Umbilical cord (tissue), 2 donors: ENCODE data around the gene TMEM131. TPM values are rescaled to one million over a fixed set of nuclear protein-coding genes. Genes with fewer than 3 reads are reported as not detected.
"Not testable (repeated sequence)": the region's sequence is repeated elsewhere in the genome, so short reads cannot be mapped to it uniquely, and the experiment has no call there.

ENCODE experiments used
- DNase-seq: peaks from one replicate; pipeline ENCODE4 v3.0.0-alpha.2; 2015; ENCODE audit warnings: low spot score
- total RNA-seq: library from RNA; depleted of rRNA; stranded (reverse); fragments of >200 nt; gene quantifications from one replicate; pipeline ENCODE4 v1.2.3, GENCODE V29; 2014; ENCODE audit warnings: low replicate concordance; ENCODE audit not compliant: insufficient read depth

Gene TMEM131
- total RNA-seq, 1 donor from 2014 or later, result 29.9 TPM

- no peak for DNase-seq
Observed at GRCh38 chr2:97913846-97914245, 81.9 kb downstream of the TMEM131 start.

DNA sequence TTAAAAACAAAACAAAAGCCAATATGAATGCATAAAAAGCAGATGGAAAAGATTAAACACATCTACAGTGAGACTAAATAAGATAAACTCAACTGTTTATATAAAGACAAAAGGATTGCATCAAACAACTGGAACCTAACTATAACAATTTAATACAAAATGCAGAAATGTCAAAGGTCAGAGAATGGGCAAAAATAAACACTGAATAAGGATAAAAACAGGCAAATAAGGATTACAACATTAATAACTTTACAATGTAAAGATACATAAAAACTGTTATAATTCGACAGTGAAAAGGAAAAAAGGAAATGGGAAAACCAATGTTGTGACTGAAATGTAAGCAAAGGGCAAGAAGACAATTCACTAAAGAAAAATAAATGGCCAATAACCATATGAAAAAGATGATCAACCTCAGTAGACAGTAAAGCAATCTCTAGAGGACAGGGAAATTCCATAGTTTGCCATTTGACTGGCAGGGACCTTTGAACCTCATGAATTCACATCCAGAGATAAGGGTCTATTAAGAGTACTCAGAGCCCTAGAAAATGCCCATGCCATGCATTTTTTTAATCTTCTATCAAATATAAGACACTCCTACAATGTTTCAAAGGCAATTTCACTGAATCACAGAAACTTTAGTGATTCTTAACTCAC lies 83.7 kb downstream of the TMEM131 start:
- no peak for DNase-seq

DNA sequence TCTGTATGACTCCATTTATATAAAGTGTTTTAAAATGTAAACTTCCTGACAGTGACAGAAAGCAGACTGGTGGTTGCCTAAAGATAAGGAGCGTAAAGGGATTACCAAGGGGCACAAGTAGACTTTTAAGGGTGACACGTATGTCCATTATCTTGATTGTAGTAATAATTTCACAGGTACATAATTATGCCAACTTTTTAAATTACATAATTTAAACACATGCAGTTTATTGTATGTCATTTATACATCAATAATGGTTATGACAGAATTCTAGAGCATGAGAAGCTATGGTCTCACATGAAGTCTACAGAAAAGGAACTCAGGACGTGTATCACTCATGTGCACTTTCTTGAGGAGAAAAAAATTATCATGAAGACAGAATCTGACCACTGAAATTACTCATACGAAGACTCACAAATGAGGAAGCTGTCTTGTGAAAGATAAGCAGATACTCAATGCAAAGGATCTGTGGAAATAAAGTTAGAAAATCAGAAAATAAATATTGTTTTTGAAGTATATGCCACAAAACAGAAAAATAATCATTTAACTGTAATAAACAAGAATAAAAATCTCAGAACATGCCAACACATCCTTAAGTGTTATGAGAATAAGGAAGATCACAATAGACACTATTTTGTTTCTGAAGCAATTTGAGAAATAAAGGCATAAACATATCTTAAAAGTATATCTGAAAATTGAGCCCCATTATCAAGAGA lies 84.4 kb downstream of the TMEM131 start:
- DNase-seq, result peak; percentile 13

DNA sequence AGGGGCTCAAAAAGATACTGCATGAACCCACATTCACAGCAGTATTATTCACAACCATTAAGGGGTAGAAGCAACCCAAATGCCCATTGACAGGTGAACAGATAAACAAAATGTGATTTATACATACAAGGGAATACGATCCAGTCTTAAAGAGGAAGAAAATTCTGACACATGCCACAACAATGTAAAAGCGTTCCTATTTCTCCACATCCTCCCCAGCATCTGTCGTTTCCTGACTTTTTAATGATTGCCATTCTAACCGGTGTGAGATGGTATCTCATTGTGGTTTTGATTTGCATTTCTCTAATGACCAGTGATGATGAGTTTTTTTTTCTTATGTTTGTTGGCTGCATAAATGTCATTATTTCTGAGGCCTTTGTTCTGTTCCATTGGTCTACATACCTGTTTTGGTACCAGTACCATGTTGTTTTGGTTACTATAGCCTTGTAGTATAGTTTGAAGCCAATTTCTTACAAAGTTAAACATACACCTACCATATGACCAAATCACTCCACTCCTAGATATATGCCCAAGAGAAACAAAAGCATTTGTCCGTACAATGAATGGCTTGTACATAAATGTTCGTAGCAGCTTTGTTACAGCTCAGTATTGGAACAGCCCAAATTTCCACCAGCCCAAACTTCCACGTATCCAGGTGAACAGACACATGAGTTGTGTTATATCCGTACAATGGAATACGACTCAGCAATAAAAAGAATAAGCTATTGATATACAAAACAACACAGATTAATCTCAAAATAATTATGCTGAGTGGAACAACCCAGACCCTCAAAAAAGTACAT lies 85.1 kb downstream of the TMEM131 start:
- no peak for DNase-seq

GRCh38 chr2:97908208-97908676 lies 87.5 kb downstream of the TMEM131 start:
- no peak for DNase-seq

DNA sequence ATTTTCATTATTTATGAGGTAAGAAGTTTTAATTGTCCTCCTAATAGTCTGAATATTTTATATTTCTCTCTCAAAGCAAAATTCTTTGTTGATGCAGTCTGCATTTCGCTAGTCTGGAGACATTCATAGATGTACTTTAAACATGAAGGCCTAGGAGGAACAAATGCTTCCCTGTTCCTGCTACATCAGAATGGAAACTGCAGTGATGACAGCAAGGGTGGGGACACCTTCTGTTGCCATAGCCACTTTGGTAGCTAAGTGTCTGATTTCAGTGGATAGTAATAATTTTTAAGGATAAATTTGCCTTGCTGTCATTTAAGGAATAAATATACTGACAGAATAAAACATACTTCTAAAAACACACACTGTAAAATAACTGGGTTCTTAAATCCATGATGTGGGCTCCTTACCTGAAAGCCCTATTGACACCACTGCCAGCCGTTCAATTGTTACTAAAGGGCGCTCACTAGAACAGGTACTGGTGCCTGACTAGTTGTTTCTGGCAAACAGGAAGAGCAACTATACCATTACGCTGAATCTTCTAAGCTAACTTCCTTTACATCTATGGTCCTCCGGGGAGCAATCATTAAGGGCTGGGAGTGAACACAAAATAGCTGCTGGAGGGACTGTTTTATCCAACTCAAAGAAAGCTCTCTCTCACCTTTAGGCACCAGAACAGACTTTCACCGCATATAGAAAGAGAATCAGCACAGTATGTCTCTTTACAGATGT lies 88.2 kb downstream of the TMEM131 start:
- no peak for DNase-seq

DNA sequence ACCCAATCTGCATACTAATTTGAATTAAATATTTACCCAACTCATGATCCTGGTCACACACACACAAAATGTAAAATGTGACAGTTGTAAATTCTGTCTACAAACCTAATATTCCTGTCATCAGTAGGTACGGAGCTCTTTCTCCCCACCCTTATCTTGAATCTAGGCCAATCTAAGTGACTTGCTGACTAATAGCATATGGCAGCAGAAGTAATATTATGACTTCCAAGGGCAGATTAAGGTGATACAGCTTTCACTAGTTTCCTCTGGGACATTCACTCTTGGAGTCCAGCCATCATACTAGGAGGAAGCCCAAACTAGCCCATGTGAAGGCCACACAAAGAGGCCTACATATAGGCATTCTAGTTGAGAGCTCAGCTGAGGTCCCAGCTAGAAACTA lies 89.4 kb downstream of the TMEM131 start:
- DNase-seq, result no peak

- DNase-seq, result no peak
Observed at GRCh38 chr2:97905294-97905693, 90.5 kb downstream of the TMEM131 start.

- no peak for DNase-seq
Observed at GRCh38 chr2:97901862-97902261, 93.9 kb downstream of the TMEM131 start.

GRCh38 chr2:97900806-97901205 lies 94.9 kb downstream of the TMEM131 start:
- no peak for DNase-seq

DNA sequence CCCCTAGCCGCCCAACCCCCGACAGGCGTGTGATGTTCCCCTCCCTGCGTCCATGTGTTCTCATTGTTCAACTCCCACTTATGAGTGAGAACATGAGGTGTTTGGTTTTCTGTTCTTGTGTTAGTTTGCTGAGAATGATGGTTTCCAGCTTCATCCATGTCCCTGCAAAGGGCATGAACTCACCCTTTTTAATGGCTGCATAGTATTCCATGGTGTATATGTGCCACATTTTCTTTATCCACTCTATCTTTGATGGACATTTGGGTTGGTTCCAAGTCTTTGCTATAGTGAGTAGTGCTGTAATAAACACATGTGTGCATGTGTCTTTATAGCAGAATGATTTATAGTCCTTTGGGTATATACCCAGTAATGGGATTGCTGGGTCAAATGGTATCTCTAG lies 102.7 kb downstream of the TMEM131 start:
- not testable (repeated sequence) for DNase-seq

GRCh38 chr2:97891611-97892010 lies 104.1 kb downstream of the TMEM131 start:
- DNase-seq, result no peak

DNA sequence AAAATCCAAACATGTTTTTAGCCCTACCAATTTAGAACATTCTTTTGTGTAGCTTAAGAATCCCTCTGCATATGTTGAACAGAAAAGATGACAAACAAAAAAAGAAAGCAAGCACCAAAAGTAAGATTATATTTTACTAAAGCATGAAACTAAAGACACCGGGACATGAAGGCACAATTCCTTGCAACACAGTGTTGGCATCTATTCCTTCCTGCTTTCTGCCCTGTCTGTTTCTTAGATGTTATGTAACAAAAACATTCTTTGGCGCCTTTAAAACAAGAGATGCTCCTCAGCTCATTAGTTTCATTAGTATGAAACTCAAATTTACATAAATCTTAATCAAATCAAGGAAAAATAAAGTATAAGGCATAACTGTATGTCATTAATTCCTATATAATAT lies 106.6 kb downstream of the TMEM131 start:
- no peak for DNase-seq

GRCh38 chr2:97885841-97886240 lies 109.9 kb downstream of the TMEM131 start:
- DNase-seq, result no peak

DNA sequence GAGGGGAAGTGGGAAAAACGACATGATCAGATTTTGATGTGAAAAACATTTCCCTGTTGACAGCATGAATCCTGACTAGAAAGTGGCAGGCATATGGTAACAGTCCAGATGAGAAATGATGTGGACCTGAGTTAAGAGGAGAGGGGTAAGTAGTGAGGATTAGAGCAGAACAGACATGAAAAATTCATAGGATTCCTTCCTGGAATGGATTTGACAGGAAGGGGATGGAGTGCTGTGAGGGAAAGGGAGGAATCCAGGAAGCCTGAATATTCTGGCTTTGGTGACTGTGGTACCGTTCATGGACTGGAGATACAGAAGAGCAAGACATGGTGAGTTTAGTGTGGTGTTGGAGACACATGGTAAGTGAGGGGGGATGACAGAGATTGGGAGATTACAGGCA lies 115.4 kb downstream of the TMEM131 start:
- no peak for DNase-seq

GRCh38 chr2:97878865-97879264 lies 116.9 kb downstream of the TMEM131 start:
- DNase-seq, result no peak

- DNase-seq, result not testable (repeated sequence)
Observed at GRCh38 chr2:97878317-97878716, 117.4 kb downstream of the TMEM131 start.

DNA sequence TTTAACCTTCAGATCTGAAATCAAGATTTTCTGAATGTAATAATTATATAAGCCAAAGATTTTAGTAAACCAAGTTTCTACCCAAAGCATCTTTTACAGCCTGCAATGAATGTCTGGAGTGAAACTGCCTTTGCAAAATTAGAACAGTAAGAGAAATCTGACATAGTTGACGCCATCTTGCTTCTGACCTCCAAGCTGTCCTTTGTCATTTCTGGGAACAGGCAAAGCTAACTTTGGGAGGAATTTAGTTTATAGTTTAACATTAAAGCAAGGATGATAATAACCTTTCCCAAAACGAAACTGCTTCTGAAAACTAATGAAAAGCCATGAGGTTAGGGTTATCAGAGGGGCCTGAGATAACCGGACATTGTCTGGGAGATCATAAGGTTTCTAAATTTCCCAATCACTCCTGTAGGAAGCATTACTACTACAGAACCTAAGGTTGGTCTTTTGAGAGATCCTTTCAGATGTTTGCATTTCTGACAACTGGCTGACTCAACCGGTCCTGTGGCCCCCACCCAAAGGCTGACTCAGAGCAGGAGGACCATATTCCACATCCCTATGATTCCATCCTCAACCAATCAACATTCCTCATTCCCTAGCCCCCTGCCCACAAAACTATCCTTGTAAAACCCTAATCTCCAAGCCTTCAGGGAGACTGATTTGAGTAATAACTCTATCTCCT lies 124.5 kb downstream of the TMEM131 start:
- no peak for DNase-seq

DNA sequence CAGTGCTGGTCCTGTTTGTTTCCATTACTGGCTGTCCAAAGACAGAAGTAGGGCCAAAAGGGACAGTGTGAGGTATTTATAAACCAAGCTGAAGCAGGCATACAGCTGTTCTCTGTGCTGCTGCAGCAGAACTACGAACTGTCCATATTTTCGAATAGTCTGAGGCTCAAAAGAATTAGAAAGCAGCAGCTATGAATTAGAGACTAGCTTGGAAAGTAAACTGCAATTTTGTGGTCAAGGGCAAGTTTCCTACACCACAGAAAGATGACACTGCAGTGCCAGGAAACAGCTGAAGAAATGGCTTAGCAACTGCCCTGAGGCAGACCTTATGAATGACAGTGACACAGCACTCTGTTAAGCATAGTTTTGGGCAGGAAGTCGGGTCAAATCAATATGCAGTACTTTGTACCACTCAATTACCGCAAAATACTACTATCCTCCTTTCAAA lies 125.3 kb downstream of the TMEM131 start:
- peak; percentile 12 for DNase-seq

DNA sequence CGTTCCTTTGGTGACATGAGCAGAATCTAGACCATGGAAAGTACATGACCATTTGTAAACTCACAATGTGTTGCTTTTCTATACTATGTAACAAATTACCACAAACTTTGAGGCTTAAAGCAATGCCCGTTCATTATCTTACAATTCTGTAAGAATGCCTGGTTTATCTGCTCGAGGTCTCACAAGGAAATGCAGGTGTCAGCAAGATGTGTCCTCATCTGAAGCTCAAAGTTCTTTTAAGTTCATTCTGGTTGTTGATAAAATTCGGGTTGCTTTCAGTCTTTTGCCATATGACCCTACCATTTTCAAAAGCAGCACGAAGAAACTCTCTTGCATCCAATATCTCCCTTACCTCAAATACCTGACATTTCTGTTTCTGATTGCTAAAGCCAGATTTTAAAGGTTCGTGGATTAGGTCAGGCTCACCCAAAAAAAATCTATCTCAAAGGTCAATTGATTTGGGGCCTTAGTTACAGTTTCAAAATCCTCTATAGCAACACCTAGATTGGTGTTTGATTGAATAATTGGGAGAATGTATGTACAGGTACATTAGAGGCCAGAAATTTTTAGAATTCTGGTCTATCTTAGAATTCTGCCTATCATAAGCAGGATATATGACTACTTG lies 125.9 kb downstream of the TMEM131 start:
- DNase-seq, result no peak
